Inferior parietal cortex (tissue), 1 donor: ENCODE data around the gene SETDB1.
"Not testable (repeated sequence)": the region's sequence is repeated elsewhere in the genome, so short reads cannot be mapped to it uniquely, and the experiment has no call there.

Experiments used
- DNase-seq: peaks from one replicate; pipeline ENCODE4 v3.0.0-alpha.2; 2016; ENCODE audit errors: extremely low spot score

The SETDB1 gene

GRCh38 chr1:150926097-150926741 lies at the start of gene SETDB1:
Gene SETDB1, plus strand, starts transcription at chr1:150926363. Its CDS starts 1,352 bp downstream, at chr1:150927715.
- DNase-seq = peak; percentile 97

GRCh38 chr1:150878931-150879330 lies 47.2 kb upstream of the SETDB1 start:
- not testable (repeated sequence) for DNase-seq

GRCh38 chr1:150881331-150882070 lies 44.7 kb upstream of the SETDB1 start:
- DNase-seq = no peak

- DNase-seq = not testable (repeated sequence)
These were observed 43.0 kb upstream of the SETDB1 start for GRCh38 chr1:150883121-150883520.

GRCh38 chr1:150887018-150887417 lies 39.1 kb upstream of the SETDB1 start, which contains the start of gene CTXND2:
Gene CTXND2, plus strand, starts transcription at chr1:150887136. Its CDS starts 25,179 bp downstream, at chr1:150912315.
- no peak for DNase-seq

GRCh38 chr1:150888727-150889126 lies 37.4 kb upstream of the SETDB1 start:
- no peak for DNase-seq

- DNase-seq = no peak
These were observed 36.1 kb upstream of the SETDB1 start for GRCh38 chr1:150890033-150890416.

GRCh38 chr1:150893336-150893913 lies 32.7 kb upstream of the SETDB1 start:
- DNase-seq = no peak

- no peak for DNase-seq
These were observed 30.5 kb upstream of the SETDB1 start for GRCh38 chr1:150895618-150896017.

- DNase-seq = not testable (repeated sequence)
These were observed 26.4 kb upstream of the SETDB1 start for GRCh38 chr1:150899795-150900194.

- DNase-seq = no peak
These were observed 23.8 kb upstream of the SETDB1 start for GRCh38 chr1:150902346-150902745.

GRCh38 chr1:150902751-150903150 lies 23.4 kb upstream of the SETDB1 start:
- DNase-seq = no peak

GRCh38 chr1:150905301-150905700 lies 20.9 kb upstream of the SETDB1 start:
- no peak for DNase-seq

- DNase-seq = no peak
These were observed 19.8 kb upstream of the SETDB1 start for GRCh38 chr1:150906329-150906728.

- DNase-seq = no peak
These were observed 19.4 kb upstream of the SETDB1 start for GRCh38 chr1:150906813-150907212.

GRCh38 chr1:150909585-150910180 lies 16.5 kb upstream of the SETDB1 start:
- no peak for DNase-seq

GRCh38 chr1:150912623-150913022 lies 13.5 kb upstream of the SETDB1 start:
- DNase-seq = no peak

GRCh38 chr1:150917387-150917786 lies 8.8 kb upstream of the SETDB1 start:
- no peak for DNase-seq

- DNase-seq = peak; percentile 73
These were observed 3.6 kb upstream of the SETDB1 start for GRCh38 chr1:150922519-150922975.

- DNase-seq = no peak
These were observed 1.1 kb upstream of the SETDB1 start for GRCh38 chr1:150925080-150925479.

GRCh38 chr1:150927624-150928023 lies 1.5 kb downstream of the SETDB1 start:
- no peak for DNase-seq

- no peak for DNase-seq
These were observed 2.1 kb downstream of the SETDB1 start for GRCh38 chr1:150928286-150928685.
